IMR-90 (cell line): ENCODE data around the gene C1QTNF1. TPM values are rescaled to one million over a fixed set of nuclear protein-coding genes. Genes with fewer than 3 reads are reported as not detected.

Experiments used
- ATAC-seq: fragments of 200-7000 bp; cut with Tn5 transposase; 2 replicates; pipeline ENCODE4 v1.9.1; 2020; ENCODE audit warnings: low read depth, mild to moderate bottlenecking, moderate library complexity
- BruUV-seq: library from RNA; stranded (reverse); fragments of 400-500 nt; replicated peaks from 2 replicates; lab custom pipeline; 2021; lab: Mats Ljungman, UMichigan
- CTCF ChIA-PET: fragments of 300-600 bp; formaldehyde crosslinking; extraction: SDS; loops from one replicate; lab custom pipeline; 2021; ENCODE audit warnings: antibody characterized with exemption; lab: Yijun Ruan, JAX
- POLR2A ChIA-PET: fragments of 300-600 bp; sonication (Branson Sonifier 250); formaldehyde crosslinking; loops from one replicate; lab custom pipeline; 2022; ENCODE audit warnings: antibody characterized with exemption; ENCODE audit not compliant: unreplicated experiment; lab: Charles Lee
- DNase-seq: peaks from one replicate; pipeline ENCODE4 v3.0.0; 2013
- H2AFZ ChIP-seq: replicated peaks from 2 replicates; pipeline ENCODE3; 2013; ENCODE audit warnings: low read length, mild to moderate bottlenecking; ENCODE audit not compliant: poor library complexity
- H2AK5ac ChIP-seq: 2 replicates; pipeline ENCODE4 v1.6.1; 2013; ENCODE audit warnings: low read depth, low read length, inconsistent platforms
- H2AK9ac ChIP-seq: replicated peaks from 2 replicates; pipeline ENCODE3; 2013; ENCODE audit warnings: mild to moderate bottlenecking, low read depth, low read length, moderate library complexity; ENCODE audit not compliant: poor library complexity
- H2BK120ac ChIP-seq: 2 replicates; pipeline ENCODE4 v1.6.1; 2013; ENCODE audit warnings: low read depth, low read length, inconsistent platforms
- H2BK15ac ChIP-seq: 3 replicates; pipeline ENCODE4 v1.6.1; 2013; ENCODE audit warnings: low read depth, low read length, inconsistent platforms
- H2BK20ac ChIP-seq: 2 replicates; pipeline ENCODE4 v1.6.1; 2013; ENCODE audit warnings: low read depth, mild to moderate bottlenecking, inconsistent platforms, low read length, moderate library complexity
- H2BK5ac ChIP-seq: 2 replicates; pipeline ENCODE4 v1.6.1; 2013; ENCODE audit warnings: mild to moderate bottlenecking, low read depth, low read length, inconsistent platforms; ENCODE audit not compliant: poor library complexity, severe bottlenecking
- H3K14ac ChIP-seq: replicated peaks from 2 replicates; pipeline ENCODE4 v1.6.1; 2013; ENCODE audit warnings: low read depth, low read length, inconsistent platforms
- H3K18ac ChIP-seq: 2 replicates; pipeline ENCODE4 v1.6.1; 2013; ENCODE audit warnings: low read depth, low read length, control low read depth
- H3K23ac ChIP-seq: 2 replicates; pipeline ENCODE4 v1.6.1; 2013; ENCODE audit warnings: low read depth, low read length, inconsistent platforms
- H3K27ac ChIP-seq: 2 replicates; pipeline ENCODE4 v1.5.1; 2013; ENCODE audit warnings: mild to moderate bottlenecking, control low read depth, low read length; ENCODE audit not compliant: insufficient read depth
- H3K27me3 ChIP-seq: 2 replicates; pipeline ENCODE4 v1.6.1; 2013; ENCODE audit warnings: low read length; ENCODE audit not compliant: control insufficient read depth, insufficient read depth
- H3K36me3 ChIP-seq: 2 replicates; pipeline ENCODE4 v1.6.1; 2013; ENCODE audit warnings: low read length, mixed read lengths; ENCODE audit not compliant: control insufficient read depth, insufficient read depth
- H3K4ac ChIP-seq: 2 replicates; pipeline ENCODE4 v1.6.1; 2013; ENCODE audit warnings: low read depth, low read length, inconsistent platforms
- H3K4me1 ChIP-seq: 2 replicates; pipeline ENCODE4 v1.6.1; 2013; ENCODE audit warnings: low read length, mixed read lengths; ENCODE audit not compliant: control insufficient read depth, insufficient read depth
- H3K4me2 ChIP-seq: 2 replicates; pipeline ENCODE4 v1.6.1; 2013; ENCODE audit warnings: low read depth, mild to moderate bottlenecking, control low read depth, low read length, moderate library complexity
- H3K4me3 ChIP-seq: 2 replicates; pipeline ENCODE4 v1.5.1; 2013; ENCODE audit warnings: low read depth, mild to moderate bottlenecking, control low read depth, low read length, moderate library complexity; ENCODE audit not compliant: insufficient read depth
- H3K56ac ChIP-seq: 2 replicates; pipeline ENCODE4 v1.6.1; 2013; ENCODE audit warnings: low read length, inconsistent platforms; ENCODE audit not compliant: insufficient read depth; ENCODE audit errors: extremely low read depth
- H3K79me1 ChIP-seq, 2 experiments: 2 replicates each; pipeline ENCODE4 v1.6.1; 2013; ENCODE audit warnings: low read length in 2 of 2, inconsistent platforms in 1 of 2, low read depth in 1 of 2
- H3K9ac ChIP-seq: 2 replicates; pipeline ENCODE4 v1.6.1; 2013; ENCODE audit warnings: low read depth, low read length, control low read depth
- H3K9me1 ChIP-seq: 2 replicates; pipeline ENCODE4 v1.6.1; 2013; ENCODE audit warnings: low read length, inconsistent platforms; ENCODE audit not compliant: insufficient read depth
- H3K9me3 ChIP-seq: 2 replicates; pipeline ENCODE4 v1.6.1; 2013; ENCODE audit warnings: low read length; ENCODE audit not compliant: control insufficient read depth, insufficient read depth
- H4K20me1 ChIP-seq: 2 replicates; pipeline ENCODE4 v1.6.1; 2013; ENCODE audit warnings: low read length, inconsistent platforms; ENCODE audit not compliant: insufficient read depth
- H4K5ac ChIP-seq: 2 replicates; pipeline ENCODE4 v1.6.1; 2013; ENCODE audit warnings: mild to moderate bottlenecking, low read depth, low read length, control low read depth
- H4K8ac ChIP-seq, 2 experiments: 2 replicates each; pipeline ENCODE4 v1.6.1; 2013; ENCODE audit warnings: low read depth in 2 of 2, low read length in 2 of 2, control low read depth in 1 of 2, inconsistent platforms in 1 of 2
- H4K91ac ChIP-seq: 2 replicates; pipeline ENCODE4 v1.6.1; 2013; ENCODE audit warnings: low read depth, low read length, inconsistent platforms; ENCODE audit not compliant: insufficient read depth
- MAFK ChIP-seq: IDR thresholded peaks from 2 replicates; pipeline ENCODE4 v1.6.1; 2012; ENCODE audit warnings: low read depth, low read length, improper control_type of control experiment
- RAD21 ChIP-seq: IDR thresholded peaks from 2 replicates; pipeline ENCODE4 v1.6.1; 2012; ENCODE audit warnings: low read length, improper control_type of control experiment
- RCOR1 ChIP-seq: IDR thresholded peaks from 2 replicates; pipeline ENCODE4 v1.6.1; 2012; ENCODE audit warnings: mild to moderate bottlenecking, low read length, improper control_type of control experiment; ENCODE audit not compliant: insufficient replicate concordance
- WGBS, 2 experiments: methylation state at CpG; one replicate each; pipeline versions ENCODE4 v1.1.5 to v1.1.7; 2013; ENCODE audit warnings: missing lambda C conversion rate in 2 of 2; ENCODE audit not compliant: insufficient read length in 1 of 2; ENCODE audit errors: extremely low coverage in 2 of 2; 5-methylcytosine and 5-hydroxymethylcytosine counted together
- dilution Hi-C: fragments of 300-500 bp; cut with HindIII; formaldehyde crosslinking; loops from one replicate; pipeline ENCODE4 v1.14.3; 2018; ENCODE audit warnings: low sequenced_read_pairs; ENCODE audit not compliant: unreplicated experiment
- in situ Hi-C: fragments of 300-500 bp; cut with MboI; formaldehyde crosslinking; loops from 3 replicates; pipeline ENCODE4 v1.14.3; 2019; ENCODE audit warnings: low sequenced_read_pairs, inconsistent platforms, mixed read lengths
- intact Hi-C: fragments of 100-400 bp; cut with micrococcal nuclease; formaldehyde crosslinking; loops from 2 replicates; pipeline ENCODE4 v1.10.0; 2022
- polyA plus RNA-seq, 3 experiments: library from polyadenylated mRNA; depleted of rRNA; stranded (reverse); fragments of >200 nt; gene quantifications; 2 replicates each; pipeline ENCODE4 v1.2.3, GENCODE V29; 2012; ENCODE audit warnings: low replicate concordance in 1 of 3
- total RNA-seq: library from RNA; depleted of rRNA; stranded (reverse); fragments of >200 nt; gene quantifications from 2 replicates; pipeline ENCODE4 v1.2.3, GENCODE V29; 2012
- TF ChIP-seq, protein P1 (sequence below): fragments of 150-350 bp; IDR thresholded peaks from 2 replicates; pipeline ENCODE4 v1.6.1; 2017; ENCODE audit warnings: mild to moderate bottlenecking, antibody characterized with exemption, low read length, low read depth
- TF ChIP-seq, protein P2 (sequence below): fragments of 150-350 bp; IDR thresholded peaks from 2 replicates; pipeline ENCODE4 v1.6.1; 2016; ENCODE audit warnings: low read depth, mild to moderate bottlenecking, low read length, moderate library complexity, borderline replicate concordance

Gene C1QTNF1
- total and polyA plus RNA-seq, 2 of the 4 experiments (the other 2 are of a cell fraction), result 3.4 to 8.4 TPM

DNA sequence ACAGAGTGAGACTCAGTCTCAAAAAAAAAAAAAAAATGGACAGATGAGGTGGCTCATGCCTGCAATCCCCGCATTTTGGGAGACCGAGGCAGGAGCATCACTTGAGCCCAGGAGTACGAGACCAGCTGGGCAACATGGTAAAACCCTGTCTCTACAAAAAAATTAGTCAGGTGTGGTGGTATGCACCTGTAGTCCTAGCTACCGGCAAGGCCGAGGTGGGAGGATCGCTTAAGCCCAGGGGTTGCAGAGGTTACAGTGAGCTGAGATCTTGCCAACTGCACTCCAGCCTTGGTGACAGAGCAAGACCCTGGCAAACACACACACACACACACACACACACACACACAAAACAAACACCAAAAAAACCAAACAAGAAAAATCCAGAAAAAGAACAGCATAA lies 43.0 kb downstream of the C1QTNF1 start:
- POLR2A ChIA-PET, result no interaction called here
- no peaks in the 10 kb centered on the region for H3K79me1 ChIP-seq
- H3K4ac ChIP-seq, result no peak overlapping the region
- H4K5ac ChIP-seq, result no peak overlapping the region
- H2BK15ac ChIP-seq, result no peak overlapping the region
- H2BK5ac ChIP-seq, result no peak overlapping the region
- CTCF ChIA-PET, result interaction anchor here (1.2 to 1.5 kb wide), 2 partner anchors 16 to 21 kb away, joined by 3 to 4 read pairs; no protein-coding TSS in a partner anchor
- H2AK9ac ChIP-seq, result no peak overlapping the region
- ATAC-seq, result no peak
- H3K56ac ChIP-seq, result no peak overlapping the region
- no peak overlapping the region for H2BK120ac ChIP-seq
- H3K9me3 ChIP-seq, result no peaks in the 10 kb centered on the region
- no peak for TF ChIP-seq MAFK
- TF ChIP-seq RCOR1, result no peak
- TF ChIP-seq, protein P1, sequence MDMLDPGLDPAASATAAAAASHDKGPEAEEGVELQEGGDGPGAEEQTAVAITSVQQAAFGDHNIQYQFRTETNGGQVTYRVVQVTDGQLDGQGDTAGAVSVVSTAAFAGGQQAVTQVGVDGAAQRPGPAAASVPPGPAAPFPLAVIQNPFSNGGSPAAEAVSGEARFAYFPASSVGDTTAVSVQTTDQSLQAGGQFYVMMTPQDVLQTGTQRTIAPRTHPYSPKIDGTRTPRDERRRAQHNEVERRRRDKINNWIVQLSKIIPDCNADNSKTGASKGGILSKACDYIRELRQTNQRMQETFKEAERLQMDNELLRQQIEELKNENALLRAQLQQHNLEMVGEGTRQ, result no peak
- TF ChIP-seq, protein P2, sequence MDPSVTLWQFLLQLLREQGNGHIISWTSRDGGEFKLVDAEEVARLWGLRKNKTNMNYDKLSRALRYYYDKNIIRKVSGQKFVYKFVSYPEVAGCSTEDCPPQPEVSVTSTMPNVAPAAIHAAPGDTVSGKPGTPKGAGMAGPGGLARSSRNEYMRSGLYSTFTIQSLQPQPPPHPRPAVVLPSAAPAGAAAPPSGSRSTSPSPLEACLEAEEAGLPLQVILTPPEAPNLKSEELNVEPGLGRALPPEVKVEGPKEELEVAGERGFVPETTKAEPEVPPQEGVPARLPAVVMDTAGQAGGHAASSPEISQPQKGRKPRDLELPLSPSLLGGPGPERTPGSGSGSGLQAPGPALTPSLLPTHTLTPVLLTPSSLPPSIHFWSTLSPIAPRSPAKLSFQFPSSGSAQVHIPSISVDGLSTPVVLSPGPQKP, result no peak
- no peak for TF ChIP-seq RAD21
- H3K4me3 ChIP-seq, result no peak overlapping the region
- H4K91ac ChIP-seq, result no peak overlapping the region
- in situ Hi-C loops, result no loop called here
- no TSS peak for BruUV-seq
- no peaks in the 10 kb centered on the region for H3K9me1 ChIP-seq
- no peak overlapping the region for H4K8ac ChIP-seq
- H3K14ac ChIP-seq, result no peak overlapping the region
- peaks cover 22% of the 10 kb centered on the region for H3K27me3 ChIP-seq
- intact Hi-C loops, result loop anchor here (5.0 kb wide), 1 partner anchor 325 kb away; no protein-coding TSS in a partner anchor
- H3K36me3 ChIP-seq, result no peaks in the 10 kb centered on the region
- no peak overlapping the region for H3K4me2 ChIP-seq
- H3K9ac ChIP-seq, result no peak overlapping the region
- H3K23ac ChIP-seq, result no peak overlapping the region
- no peak overlapping the region for H3K27ac ChIP-seq
- no peaks in the 10 kb centered on the region for H4K20me1 ChIP-seq
- H2AFZ ChIP-seq, result no peak overlapping the region
- no peak for DNase-seq
- H2BK20ac ChIP-seq, result no peak overlapping the region
- no peak overlapping the region for H2AK5ac ChIP-seq
- H3K18ac ChIP-seq, result no peak overlapping the region
- H3K4me1 ChIP-seq, result no peaks in the 10 kb centered on the region
- 78% methylated on average over 3 of the region's 6 CpGs; no CpG with 5 or more reads in 1 of the 2 experiments for WGBS, 2 experiments
- dilution Hi-C loops, result no loop called here
